HG03354 (cell line): Measurements from ENCODE around the gene ADD3.

ENCODE experiments used
- ATAC-seq: cut with Tn5 transposase; IDR thresholded peaks from one replicate; pipeline ENCODE4 v1.9.1; 2021; ENCODE audit warnings: mild to moderate bottlenecking; ENCODE audit not compliant: unreplicated experiment, poor library complexity, severe bottlenecking

ADD3 gene

DNA sequence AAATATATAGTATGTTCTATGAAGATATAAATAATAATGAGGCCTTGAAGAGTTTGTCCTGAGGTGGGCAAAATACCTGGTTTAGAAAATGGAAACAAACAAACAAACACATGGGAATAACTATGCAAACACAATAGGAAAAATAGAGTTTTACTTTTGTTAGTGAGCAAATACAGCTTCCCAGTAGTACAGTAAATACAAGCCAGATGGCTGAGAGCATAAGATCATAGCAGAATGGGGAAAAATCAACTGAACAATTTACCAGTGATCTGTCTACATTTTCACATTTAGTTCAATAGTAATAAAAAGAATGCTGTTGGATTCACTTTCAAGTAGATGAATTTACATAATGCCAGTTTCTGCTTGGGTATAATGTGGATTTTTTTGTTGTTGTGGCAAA is 45.1 kb downstream of the ADD3 start:
- ATAC-seq: no peak

DNA sequence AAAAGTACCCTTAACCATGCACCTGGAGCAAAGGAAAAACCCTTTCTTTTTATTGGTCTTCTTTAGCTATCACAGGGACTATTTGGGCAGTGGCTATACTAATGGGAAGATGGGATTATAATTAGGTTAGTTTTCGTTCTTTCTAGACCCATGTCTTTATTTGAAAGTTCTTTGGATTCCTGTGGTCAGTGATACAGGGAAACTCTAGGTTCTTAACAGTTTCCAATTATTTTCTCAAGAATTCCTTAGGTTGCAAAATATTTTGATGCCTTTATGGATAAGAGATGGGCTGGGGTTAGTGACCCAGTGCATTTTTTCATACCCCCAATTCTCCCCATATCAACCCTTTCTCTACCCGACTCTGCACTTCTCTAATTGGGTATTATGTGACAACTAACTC is 49.0 kb downstream of the ADD3 start:
- no peak for ATAC-seq

DNA sequence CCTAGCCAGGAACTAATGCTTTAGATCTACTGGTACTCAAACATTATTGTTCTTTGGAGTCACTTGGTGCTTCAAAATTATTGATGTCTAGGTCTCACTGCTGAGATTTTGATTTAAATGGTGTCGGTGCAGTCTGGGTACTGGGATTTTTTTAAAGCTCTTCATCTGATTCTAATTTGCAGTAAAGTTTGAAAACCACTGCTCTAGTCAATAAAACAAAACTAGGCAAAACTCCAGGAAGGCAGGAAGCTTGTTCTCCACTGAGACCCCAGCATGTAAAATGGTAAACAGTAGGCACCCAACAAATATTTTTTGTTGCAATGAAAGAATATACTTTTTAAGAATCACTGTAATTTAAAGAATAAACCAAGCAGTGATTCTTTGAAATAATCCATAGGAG is 49.7 kb downstream of the ADD3 start:
- ATAC-seq: no peak

DNA sequence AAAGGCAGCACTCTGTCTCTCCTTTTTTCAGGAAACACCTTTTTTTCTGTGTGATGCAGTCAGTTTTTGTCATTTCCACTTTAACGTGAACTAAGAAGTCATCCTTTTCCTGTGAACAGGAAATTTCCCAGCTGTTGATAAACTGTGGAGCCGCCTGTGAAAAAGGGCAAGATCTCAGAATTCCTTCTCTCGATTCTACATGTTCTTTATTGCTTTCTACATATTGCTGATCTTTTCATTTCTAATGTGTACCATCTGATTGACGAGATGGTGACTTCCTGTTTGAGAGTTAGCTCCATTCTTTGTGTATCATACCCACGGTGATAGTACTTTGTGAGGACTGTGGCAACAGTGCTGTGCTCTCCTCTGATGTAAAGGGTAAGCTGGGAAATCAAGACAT is 50.4 kb downstream of the ADD3 start:
- ATAC-seq: no peak

DNA sequence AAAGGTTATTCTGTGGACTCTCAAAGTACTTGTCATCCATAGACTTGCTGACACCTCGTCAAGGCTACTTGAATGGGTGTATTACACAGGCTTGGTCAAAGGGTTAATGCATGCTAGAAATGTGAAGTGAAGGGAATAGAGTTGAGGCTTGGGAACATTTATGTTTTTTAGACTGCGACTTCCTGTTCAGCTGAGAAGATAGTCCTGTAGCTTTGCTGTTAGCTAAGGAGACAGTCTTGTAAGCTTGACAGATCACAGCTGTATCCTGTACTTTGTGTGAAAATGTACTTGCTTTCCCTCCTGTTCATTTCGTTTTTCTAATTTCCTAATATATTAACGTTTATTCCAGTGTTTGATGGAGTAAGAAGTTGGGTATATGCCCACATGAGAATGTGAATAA is 52.1 kb downstream of the ADD3 start:
- peak; percentile 51 for ATAC-seq

DNA sequence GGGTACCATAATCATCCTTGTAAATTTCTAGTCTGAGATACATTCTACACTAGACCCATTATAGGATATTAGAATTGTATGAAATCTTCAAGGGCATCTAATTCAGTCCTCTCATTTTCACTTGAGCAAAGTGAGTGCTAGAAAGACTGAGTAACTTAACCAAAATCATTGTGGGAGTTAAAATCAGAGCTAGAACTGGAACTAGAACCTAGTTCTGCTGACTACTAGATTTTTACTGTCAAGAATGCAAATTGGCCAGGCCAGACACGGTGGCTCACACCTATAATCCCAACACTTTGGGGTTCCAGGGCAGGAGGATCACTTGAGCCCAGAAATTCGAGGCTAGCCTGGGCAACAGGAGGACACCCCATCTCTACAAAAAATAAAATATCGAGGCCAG is 53.9 kb downstream of the ADD3 start:
- no peak for ATAC-seq

DNA sequence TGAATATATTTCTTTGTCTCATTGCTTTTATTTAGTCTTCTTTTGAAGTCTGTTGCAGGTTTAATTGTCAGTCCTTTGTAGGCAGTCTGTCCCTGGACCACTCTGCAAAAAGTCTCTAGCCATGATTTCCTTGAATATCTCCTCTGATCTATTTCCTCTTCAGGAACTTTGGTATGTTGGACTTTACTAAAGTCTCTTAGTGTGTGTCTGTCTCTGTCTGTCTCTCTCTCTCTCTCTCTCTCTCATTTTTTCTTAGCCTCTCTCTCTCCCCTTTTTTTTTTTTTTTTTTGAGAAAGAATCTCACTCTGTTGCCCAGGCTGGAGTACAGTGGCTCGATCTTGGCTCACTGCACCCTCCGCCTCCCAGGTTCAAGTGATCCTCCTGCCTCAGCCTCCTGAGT is 57.5 kb downstream of the ADD3 start:
- ATAC-seq: no peak

DNA sequence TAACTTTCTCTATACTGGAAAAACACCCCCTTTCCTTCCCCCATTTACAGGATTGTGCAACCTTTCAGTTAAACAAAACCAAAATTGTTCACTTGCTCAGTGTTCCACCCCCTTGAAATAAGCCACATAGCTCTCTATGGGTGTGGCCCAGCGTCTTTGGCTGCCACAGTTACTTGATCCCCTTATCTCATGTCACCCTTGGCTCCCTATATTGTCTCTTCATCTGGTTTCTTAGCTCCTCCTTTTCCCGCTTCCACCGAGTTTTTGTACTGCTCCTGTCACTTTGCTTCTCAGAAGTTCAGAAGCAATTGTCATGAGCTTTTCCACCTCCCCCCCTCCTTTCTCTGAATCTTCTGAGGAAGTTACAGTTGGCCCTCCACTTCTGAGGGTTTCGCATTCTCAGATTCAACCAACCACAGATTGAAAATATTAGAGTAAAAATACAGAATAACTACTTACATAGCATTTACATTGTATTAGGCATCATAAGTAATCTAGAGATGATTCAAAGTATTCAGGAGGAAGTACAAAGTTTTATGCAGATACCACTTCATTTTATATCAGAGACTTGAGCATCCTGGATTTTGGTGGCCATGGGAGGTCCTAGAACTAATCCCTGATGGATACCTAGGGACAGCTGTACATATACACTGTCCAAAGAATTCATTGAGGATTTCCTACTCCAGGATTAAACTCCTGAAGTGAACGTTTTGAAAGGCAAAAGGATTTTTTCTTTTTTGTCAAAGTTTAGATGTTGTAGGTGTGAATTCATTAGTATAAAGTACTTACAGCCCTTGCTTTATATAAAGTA is 60.4 kb downstream of the ADD3 start:
- peak; percentile 55 for ATAC-seq

DNA sequence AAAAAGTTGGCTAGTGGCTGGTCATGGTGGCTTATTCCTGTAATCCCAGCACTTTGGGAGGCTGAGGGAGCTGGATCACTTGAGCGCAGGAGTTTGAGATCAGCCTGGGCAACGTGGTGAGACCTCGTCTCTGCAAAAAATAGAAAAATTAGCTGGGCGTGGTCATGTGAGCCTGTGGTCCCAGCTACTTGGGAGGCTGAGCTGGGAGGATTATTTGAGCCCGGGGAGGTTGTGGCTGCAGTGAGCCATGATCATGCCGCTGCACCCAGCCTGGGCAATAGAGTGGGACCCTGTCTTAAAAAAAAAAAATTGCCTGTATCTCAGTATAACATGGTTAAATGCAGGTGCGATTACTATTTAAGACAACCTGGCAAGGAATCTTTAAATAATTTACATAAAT is 61.0 kb downstream of the ADD3 start:
- ATAC-seq: no peak

DNA sequence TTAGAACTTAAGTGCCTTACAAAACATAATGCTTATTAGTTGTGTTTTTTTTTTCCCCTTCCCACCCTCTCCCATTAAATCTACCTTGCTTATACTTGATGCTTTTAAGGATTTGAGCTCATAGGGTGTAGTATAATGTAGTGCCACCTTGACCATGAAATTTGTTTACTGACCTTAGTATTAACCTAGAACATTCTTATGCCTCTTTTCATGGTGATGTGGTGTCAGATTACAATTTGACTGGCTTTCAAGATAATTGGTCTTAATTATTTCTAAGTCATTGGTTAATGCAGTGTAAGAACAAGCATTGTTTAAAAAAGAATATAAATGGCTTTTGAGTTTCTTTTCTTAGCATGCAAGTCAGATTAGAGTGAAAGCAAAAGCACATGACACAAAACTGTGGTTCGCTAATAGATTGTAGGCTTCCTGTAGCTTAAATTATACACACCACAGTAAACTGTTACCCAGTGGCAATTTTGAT is 61.8 kb downstream of the ADD3 start:
- peak; percentile 74 for ATAC-seq

DNA sequence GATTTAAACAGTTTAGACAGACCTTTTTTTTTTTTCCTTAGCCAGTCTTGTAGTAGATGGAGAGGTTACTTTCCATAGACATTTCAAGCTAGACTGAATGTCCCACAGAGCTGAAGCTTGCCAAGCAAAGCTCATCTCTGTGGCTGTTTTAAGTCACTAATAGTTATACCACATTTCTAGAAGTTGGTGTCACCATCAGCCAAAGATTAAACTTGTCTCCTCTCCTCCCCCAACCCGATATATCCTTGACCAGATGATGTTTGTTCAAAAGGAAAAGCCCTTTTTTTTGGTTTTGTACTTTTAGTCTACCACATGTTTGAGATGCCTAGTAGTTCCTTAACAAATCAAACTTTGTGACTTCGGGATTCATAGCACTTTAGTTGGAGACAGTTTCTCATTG is 66.1 kb downstream of the ADD3 start:
- no peak for ATAC-seq

DNA sequence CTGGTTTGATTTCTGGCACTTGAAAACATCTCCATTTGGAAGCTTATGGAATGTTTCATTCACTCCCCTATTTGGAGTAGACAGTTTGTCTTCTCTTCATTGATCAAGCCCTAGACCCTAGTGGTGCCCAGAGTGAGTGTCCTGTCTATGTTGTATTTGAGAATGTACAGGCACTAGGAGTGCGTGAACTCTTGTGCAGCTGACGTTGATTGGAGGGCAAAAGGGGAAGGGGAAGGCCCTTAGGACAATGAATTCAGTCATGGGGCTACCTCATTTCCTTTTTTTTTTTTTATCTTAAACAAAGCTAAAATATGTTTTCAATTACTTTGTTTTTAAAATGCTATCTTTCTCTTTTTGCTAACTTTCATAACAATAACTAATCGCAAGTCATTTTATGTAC is 66.5 kb downstream of the ADD3 start:
- peak; percentile 27 for ATAC-seq

DNA sequence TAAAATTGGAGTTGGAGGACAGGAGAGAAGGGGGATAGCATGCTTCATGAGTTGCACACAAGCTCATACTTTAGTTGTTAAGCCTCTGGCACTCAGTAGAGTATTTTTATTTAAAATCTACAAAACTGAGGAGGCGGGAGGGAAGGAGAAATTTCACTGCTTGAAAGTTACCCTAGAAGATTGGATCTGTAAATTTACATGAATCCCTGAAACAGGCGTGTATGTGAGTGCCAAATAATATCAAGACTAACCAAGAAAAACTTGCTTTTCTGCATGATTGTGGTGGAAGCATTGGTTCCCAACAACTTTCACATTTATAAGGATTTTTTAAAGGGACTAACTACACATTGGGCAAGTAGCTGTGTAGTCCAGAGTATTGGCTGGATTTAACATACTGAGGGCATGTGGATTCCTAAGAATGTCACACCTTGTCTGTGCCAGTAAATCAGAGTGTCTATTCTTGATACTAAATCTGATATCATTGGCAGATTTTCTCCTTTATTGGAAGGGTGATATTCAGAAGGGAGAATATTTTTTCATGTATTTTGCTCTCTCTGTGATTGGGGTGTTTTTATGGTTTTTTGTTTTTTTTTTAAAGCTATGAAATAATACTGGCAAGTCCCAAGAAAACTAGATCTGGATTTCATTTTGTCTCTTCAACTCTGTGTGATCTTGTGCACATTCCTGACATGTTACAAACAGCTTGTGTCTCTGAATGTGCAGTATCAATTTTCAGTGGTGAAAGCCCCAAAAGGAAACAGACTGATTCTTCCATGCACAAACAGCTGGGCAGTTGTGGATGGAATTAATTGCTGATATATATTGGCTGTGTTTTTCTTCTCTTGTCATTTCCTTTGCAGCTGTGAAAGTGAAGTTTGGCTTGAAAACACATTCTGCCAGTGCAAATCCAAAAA is 67.2 kb downstream of the ADD3 start:
- ATAC-seq: no peak

DNA sequence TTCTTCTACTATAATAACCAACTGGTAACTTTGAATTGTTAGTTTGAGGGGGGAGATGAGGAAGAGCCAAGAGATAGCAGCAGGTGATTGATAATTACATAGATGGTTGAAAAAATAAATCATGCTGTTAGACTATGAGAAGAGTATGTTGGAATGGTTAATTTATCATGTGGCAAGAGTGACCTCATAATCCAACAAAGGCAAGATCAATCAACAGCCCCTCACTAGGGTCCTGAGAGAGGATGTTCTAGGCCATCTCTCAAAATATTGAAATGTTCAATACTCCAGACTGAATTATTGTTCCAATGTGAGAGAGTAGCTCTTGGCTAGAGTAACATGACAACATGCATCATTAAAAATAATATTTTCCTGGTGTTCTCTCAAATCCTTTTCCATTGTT is 67.9 kb downstream of the ADD3 start:
- no peak for ATAC-seq

DNA sequence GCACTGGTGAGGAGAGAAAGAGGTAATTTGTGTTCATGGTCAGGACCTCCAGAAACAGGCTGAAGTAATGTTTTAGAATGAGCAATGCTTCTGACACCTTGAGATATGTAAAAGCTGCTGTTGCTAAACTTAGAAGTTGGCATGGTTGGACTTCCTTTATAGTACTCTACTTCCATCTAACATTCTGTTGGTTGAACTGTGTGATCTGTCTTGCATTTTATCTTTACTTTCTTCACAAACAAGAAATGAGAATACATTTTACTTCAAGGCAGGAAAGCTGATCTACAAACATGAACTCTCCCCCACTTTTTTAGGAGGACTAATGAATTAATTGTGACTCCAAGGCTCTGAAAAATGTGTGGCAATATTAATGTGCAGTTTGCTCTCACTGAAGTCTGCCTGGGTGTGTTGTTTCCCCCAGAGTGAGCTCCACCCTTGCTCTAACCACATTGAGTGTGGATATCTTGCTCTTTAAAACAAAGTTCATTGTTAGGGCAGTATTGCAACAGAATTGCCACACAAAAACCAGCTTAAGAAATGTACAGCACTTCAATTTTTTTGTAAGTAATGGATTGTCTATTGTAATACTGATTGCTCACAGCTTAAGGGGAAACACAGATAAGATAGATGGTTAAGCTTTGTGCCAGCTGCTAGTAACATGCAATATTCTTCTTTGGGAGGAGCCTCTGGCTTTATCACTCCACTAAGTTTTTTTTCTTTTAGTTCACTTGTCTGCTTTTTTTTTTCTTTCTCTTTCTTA is 69.0 kb downstream of the ADD3 start:
- peak; percentile 75 for ATAC-seq

DNA sequence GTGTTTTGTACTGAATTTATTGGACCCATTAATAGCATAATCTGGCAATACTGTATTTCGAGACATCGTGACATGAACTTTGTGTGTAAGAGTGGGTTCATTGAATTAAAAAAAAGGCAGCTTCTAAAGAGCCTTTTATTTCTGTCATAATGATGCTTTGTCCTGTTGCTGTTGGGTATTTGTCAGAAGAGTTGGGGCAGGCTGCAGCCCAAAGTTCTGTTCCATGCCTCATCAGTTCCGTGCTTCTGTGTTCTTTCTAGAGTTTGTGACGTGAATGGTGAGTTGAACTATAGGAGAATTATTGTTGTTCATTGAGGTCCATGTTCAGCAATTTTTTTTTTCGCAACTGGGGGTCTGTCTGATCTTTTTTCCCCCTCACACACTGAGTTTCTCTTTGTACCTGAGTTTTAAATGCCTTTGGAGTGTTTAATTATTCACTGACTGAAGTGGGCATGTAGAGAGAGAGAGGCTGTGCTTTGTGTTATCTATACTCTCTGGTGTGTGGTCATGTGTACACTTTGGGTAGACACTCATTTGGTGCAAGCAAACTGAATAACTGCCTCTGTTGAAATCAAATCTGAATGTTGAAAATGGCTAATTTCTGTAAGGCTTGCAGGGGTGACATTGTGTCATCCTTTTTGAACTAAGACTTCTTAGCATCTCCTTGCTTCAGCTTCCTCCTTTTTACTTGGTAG is 69.8 kb downstream of the ADD3 start:
- ATAC-seq: no peak

DNA sequence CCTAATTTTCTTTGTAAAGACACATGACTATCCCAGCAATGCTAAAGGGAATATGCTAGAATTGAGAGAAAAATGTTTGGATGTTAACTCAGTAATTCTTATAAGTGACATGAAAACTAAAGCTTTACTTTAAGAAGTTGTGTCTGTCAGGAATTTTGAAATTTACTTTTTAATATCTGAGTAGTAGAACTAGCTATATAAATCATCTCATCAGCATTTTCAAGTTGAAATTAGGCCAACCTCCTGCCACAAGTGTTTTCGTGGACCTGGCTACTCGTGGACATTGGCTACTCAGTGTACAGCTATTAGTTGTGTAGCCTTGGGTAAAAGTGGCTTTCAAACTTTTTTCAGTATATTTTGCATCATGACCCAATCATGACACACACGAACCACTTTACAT is 70.5 kb downstream of the ADD3 start:
- ATAC-seq: no peak

DNA sequence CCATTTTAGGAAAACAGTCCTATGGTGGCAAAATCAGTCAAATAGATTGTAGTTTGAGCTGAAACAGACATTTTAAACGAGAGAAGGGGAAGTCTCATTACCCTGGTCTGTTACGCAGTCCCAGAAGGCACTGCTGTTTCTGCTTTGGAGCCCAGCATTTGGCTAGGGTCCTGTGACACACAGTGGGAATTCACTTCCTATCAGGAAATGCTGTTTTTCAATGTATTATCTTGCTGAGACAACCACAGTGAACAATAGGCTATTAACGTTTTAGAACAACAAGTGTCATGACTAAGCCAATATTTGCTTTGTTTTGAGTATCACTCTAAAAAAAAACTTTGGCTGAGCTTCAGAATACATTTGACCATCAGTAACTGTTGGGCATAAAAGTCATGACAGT is 74.1 kb downstream of the ADD3 start:
- ATAC-seq: no peak

DNA sequence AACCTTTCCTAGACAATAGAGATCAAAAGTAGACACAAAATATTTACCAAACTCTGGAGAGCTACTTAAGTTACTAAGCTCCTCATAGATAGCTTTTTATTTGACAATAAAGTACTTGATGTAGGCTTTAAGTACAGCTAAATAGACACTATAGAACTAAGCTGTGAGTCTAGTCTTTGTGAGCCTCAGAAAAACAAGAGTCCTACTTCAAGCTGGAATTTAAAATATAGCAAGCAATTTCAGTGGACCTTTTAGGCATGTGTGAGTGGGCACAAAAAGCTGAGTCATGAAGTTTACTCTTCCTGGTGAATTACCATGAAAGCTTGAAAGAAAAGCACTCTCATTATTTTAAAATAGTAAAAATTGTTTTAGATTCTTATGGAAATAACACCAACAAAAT is 76.1 kb downstream of the ADD3 start:
- no peak for ATAC-seq

DNA sequence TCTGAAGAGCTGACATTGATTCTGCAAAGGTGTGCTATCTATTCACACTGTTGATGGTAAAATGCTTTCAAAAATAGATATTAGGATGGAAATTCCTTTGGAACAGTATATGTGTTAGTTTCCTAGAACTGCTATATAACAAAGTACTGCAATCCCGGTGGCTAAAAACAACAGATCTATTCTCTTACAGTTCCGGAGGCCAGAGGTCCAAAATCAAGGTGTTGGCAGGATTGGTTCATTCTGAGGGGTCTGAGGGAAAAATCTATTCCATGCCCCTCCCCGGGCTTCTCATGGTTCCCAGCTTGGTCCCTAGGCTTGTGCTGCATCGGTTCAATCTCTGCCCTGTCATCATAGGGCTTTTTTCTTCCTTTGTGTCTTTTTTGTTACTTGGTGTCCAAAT is 79.9 kb downstream of the ADD3 start:
- no peak for ATAC-seq
